ENCODE data around the gene TCTN1. TPM values are rescaled to one million over a fixed set of nuclear protein-coding genes. Genes with fewer than 3 reads are reported as not detected.
"Not testable (repeated sequence)": the region's sequence is repeated elsewhere in the genome, so short reads cannot be mapped to it uniquely, and the experiment has no call there.

Gene TCTN1
- total RNA-seq, 1 donor from 2014 or later, result 13.0 TPM

- peak; percentile 30 for ATAC-seq
These were observed 28.6 kb upstream of the TCTN1 start for GRCh38 chr12:110585231-110585799.

GRCh38 chr12:110587102-110587501 is 26.8 kb upstream of the TCTN1 start:
- not testable (repeated sequence) for ATAC-seq

- ATAC-seq, result no peak
These were observed 23.9 kb upstream of the TCTN1 start for GRCh38 chr12:110590059-110590458.

GRCh38 chr12:110590806-110591326 is 23.1 kb upstream of the TCTN1 start:
- ATAC-seq, result peak; percentile 33

- peak; percentile 32 for ATAC-seq
These were observed 22.4 kb upstream of the TCTN1 start for GRCh38 chr12:110591451-110592051.

GRCh38 chr12:110592078-110592477 is 21.9 kb upstream of the TCTN1 start:
- ATAC-seq, result no peak

- not testable (repeated sequence) for ATAC-seq
These were observed 21.0 kb upstream of the TCTN1 start for GRCh38 chr12:110592919-110593318.

- ATAC-seq, result no peak
These were observed 16.0 kb upstream of the TCTN1 start for GRCh38 chr12:110597885-110598284.

- ATAC-seq, result no peak
These were observed 14.6 kb upstream of the TCTN1 start for GRCh38 chr12:110599334-110599733.

- ATAC-seq, result peak; percentile 63
These were observed 13.7 kb upstream of the TCTN1 start for GRCh38 chr12:110600254-110600653.

GRCh38 chr12:110602085-110602814 is 11.7 kb upstream of the TCTN1 start:
- peak; percentile 66 for ATAC-seq

- ATAC-seq, result no peak
These were observed 7.7 kb upstream of the TCTN1 start for GRCh38 chr12:110606253-110606611.

GRCh38 chr12:110613071-110613770 is 708 bp upstream of the TCTN1 start:
- ATAC-seq, result no peak

GRCh38 chr12:110615171-110615570 is 1.2 kb downstream of the TCTN1 start:
- no peak for ATAC-seq

GRCh38 chr12:110616471-110617115 is 2.7 kb downstream of the TCTN1 start:
- no peak for ATAC-seq

- peak; percentile 44 for ATAC-seq
These were observed 5.6 kb downstream of the TCTN1 start for GRCh38 chr12:110619534-110619953.

- no peak for ATAC-seq
These were observed 8.7 kb downstream of the TCTN1 start for GRCh38 chr12:110622582-110622981.

GRCh38 chr12:110627500-110628195 is 13.7 kb downstream of the TCTN1 start:
- ATAC-seq, result no peak

GRCh38 chr12:110635055-110635454 is 21.1 kb downstream of the TCTN1 start:
- no peak for ATAC-seq

- no peak for ATAC-seq
These were observed 22.6 kb downstream of the TCTN1 start for GRCh38 chr12:110636516-110636915.

GRCh38 chr12:110637869-110638441 is 24.0 kb downstream of the TCTN1 start:
- ATAC-seq, result peak; percentile 23

- ATAC-seq, result no peak
These were observed 24.9 kb downstream of the TCTN1 start for GRCh38 chr12:110638796-110639195.
